NCI-H128 (cell line): ENCODE measurements around the gene S1PR5.

ENCODE experiments used
- DNase-seq: peaks from one replicate; lab custom pipeline; 2025; ENCODE audit not compliant: unreplicated experiment; lab: John Stamatoyannopoulos, UW

Gene S1PR5

GRCh38 chr19:10516671-10517286, 468 bp downstream of the S1PR5 start:
- no peak for DNase-seq

GRCh38 chr19:10516064-10516385, 1.2 kb downstream of the S1PR5 start:
- no peak for DNase-seq

- no peak for DNase-seq
Observed at GRCh38 chr19:10514211-10515145, 2.8 kb downstream of the S1PR5 start.

- no peak for DNase-seq
Observed at GRCh38 chr19:10513223-10513622, 4.0 kb downstream of the S1PR5 start.

GRCh38 chr19:10510301-10510802, 6.9 kb downstream of the S1PR5 start:
- no peak for DNase-seq

GRCh38 chr19:10508707-10509106, 8.5 kb downstream of the S1PR5 start:
- DNase-seq, result no peak

- DNase-seq, result no peak
Observed at GRCh38 chr19:10508036-10508435, 9.2 kb downstream of the S1PR5 start.

GRCh38 chr19:10505583-10506229, 11.5 kb downstream of the S1PR5 start:
- peak; percentile 31 for DNase-seq

- no peak for DNase-seq
Observed at GRCh38 chr19:10503002-10503789, 14.1 kb downstream of the S1PR5 start, which contains the start of gene KEAP1. Gene KEAP1, minus strand, starts transcription at chr19:10503356. Its CDS starts 3,323 bp downstream, at chr19:10500033.

GRCh38 chr19:10502524-10503001, 14.7 kb downstream of the S1PR5 start:
- DNase-seq, result peak; percentile 86

- peak; percentile 40 for DNase-seq
Observed at GRCh38 chr19:10501971-10502523, 15.2 kb downstream of the S1PR5 start.

GRCh38 chr19:10500247-10500592, 17.0 kb downstream of the S1PR5 start:
- DNase-seq, result no peak

- no peak for DNase-seq
Observed at GRCh38 chr19:10499550-10500246, 17.5 kb downstream of the S1PR5 start.

- DNase-seq, result no peak
Observed at GRCh38 chr19:10497371-10497770, 19.9 kb downstream of the S1PR5 start.

GRCh38 chr19:10491472-10492047, 25.7 kb downstream of the S1PR5 start:
- DNase-seq, result no peak

- no peak for DNase-seq
Observed at GRCh38 chr19:10486551-10486950, 30.7 kb downstream of the S1PR5 start.

GRCh38 chr19:10478903-10479384, 38.3 kb downstream of the S1PR5 start:
- DNase-seq, result peak; percentile 78

- no peak for DNase-seq
Observed at GRCh38 chr19:10478476-10478875, 38.8 kb downstream of the S1PR5 start.

- DNase-seq, result no peak
Observed at GRCh38 chr19:10474962-10475451, 42.2 kb downstream of the S1PR5 start.
